ENCODE data around the gene MYH15.

The MYH15 gene

GRCh38 chr3:108333961-108334360, 176.4 kb downstream of the MYH15 start:
- Mint-ChIP-seq H3K27ac (no peak overlapping the region), H3K36me3 (ENCODE audit: insufficient read depth) (no peaks in the 10 kb centered on the region), H3K4me3 (no peak overlapping the region), H3K27me3 (no peaks in the 10 kb centered on the region), H3K4me1 (ENCODE audit: low read depth in 2 of 2) (no peaks in the 10 kb centered on the region), H3K9me3 (no peaks in the 10 kb centered on the region)
- no peak for DNase-seq
- ATAC-seq (replicated peaks): no peak

GRCh38 chr3:108331792-108332191, 178.6 kb downstream of the MYH15 start:
- no peak for DNase-seq
- no peaks in the 10 kb centered on the region for H3K9me3 Mint-ChIP-seq
- H3K36me3 Mint-ChIP-seq (ENCODE audit: insufficient read depth): no peaks in the 10 kb centered on the region
- no peak overlapping the region for H3K27ac Mint-ChIP-seq
- ATAC-seq (replicated peaks): no peak
- no peaks in the 10 kb centered on the region for H3K27me3 Mint-ChIP-seq
- H3K4me3 Mint-ChIP-seq: no peak overlapping the region
- no peaks in the 10 kb centered on the region for H3K4me1 Mint-ChIP-seq (ENCODE audit: low read depth in 2 of 2)

Measured in effector memory CD8-positive, alpha-beta T cell (primary cell).